HAP-1 (cell line): ENCODE measurements around the gene EFCAB11.
A peak's percentile ranks its signal among the peaks of the same experiment; 100 is the strongest.

Source experiments
- DNase-seq, 2 experiments: peaks; one replicate each; pipeline ENCODE4 v3.0.0-alpha.2; 2016 to 2020; ENCODE audit warnings: low spot score in 2 of 2
- H3K27me3 ChIP-seq: fragments of 250-450 bp; sonication (Bioruptor Pico); 2 replicates; pipeline ENCODE4 v1.5.1; 2020; ENCODE audit warnings: low read depth, mild to moderate bottlenecking, moderate library complexity
- H3K36me3 ChIP-seq: fragments of 250-450 bp; sonication (Bioruptor Pico); replicated peaks from 2 replicates; pipeline ENCODE4 v1.5.1; 2020; ENCODE audit warnings: mild to moderate bottlenecking
- H3K4me1 ChIP-seq: fragments of 250-450 bp; sonication (Bioruptor Pico); 2 replicates; pipeline ENCODE4 v1.5.1; 2020; ENCODE audit warnings: mild to moderate bottlenecking
- H3K4me3 ChIP-seq: fragments of 250-450 bp; sonication (Bioruptor Pico); 2 replicates; pipeline ENCODE4 v1.5.1; 2020; ENCODE audit warnings: mild to moderate bottlenecking, moderate library complexity
- H3K9me3 ChIP-seq: fragments of 250-450 bp; sonication (Bioruptor Pico); 2 replicates; pipeline ENCODE4 v1.5.1; 2020; ENCODE audit warnings: mild to moderate bottlenecking, moderate library complexity
- in situ Hi-C: fragments of 300-500 bp; cut with MboI; formaldehyde crosslinking; loops from 3 replicates; pipeline ENCODE4 v1.14.3; 2020; ENCODE audit warnings: low sequenced_read_pairs, inconsistent platforms, mixed read lengths

Gene EFCAB11

GRCh38 chr14:89912667-89913211, 41.8 kb downstream of the EFCAB11 start:
- no peaks in the 10 kb centered on the region for H3K36me3 ChIP-seq
- H3K27me3 ChIP-seq = no peaks in the 10 kb centered on the region
- in situ Hi-C loops = loop anchor here (5.0 to 25.0 kb wide), 4 partner anchors 288 to 870 kb away; partner anchors contain the start of gene FOXN3
- no peaks in the 10 kb centered on the region for H3K9me3 ChIP-seq
- DNase-seq = peak; percentile 66 to 95
- H3K4me1 ChIP-seq = peaks cover 28% of the 10 kb centered on the region
- H3K4me3 ChIP-seq = no peak overlapping the region

- Histone ChIP-seq H3K4me1 (peaks cover 28% of the 10 kb centered on the region), H3K27me3 (no peaks in the 10 kb centered on the region), H3K4me3 (no peak overlapping the region), H3K9me3 (no peaks in the 10 kb centered on the region), H3K36me3 (no peaks in the 10 kb centered on the region)
- in situ Hi-C loops = loop anchor here (5.0 to 25.0 kb wide), 4 partner anchors 287 to 870 kb away; partner anchors contain the start of gene FOXN3
- DNase-seq = no peak
Measured at GRCh38 chr14:89912221-89912620, 42.3 kb downstream of the EFCAB11 start.

DNA sequence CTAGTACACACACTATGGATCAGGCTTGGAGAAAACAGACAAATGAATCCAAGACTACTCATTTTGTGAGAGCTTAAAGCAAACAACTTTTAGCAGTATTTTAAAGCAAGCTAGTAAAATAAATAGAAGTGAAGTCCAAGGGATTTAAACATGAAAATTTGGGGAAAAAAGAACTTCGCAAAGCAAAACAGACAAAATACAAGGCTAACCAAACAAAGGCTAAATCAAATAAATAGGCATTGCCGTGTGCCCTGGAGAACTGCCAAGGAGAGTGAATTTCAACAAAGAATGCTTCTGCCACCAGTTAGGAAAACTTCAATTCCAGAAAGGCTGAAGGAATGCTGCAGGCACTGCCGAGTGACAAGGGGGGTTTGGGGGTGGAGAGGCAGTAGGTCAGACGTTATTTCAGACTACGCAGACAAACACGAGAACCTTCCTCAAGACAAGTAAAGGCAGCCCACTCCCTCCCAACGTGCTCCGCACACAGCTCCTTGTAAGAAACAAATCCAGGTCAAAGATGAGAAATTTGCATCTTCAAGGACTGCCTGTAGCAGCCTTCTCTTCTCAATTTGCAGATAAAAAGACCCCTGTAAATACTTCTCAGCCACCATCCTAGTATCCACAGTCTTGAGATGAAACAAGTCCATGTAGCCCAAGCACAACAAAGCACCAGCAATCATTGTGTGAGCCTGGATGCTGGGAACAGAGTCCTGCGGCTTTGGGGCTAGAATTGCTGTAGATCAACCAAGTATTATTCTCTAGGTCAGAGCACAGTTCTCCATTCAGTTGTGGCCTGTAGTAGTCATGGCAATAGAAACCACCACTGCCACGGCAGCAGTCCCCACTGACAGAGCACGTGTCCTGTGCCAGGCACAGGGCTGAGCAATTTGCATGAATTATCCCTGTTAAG, 43.3 kb downstream of the EFCAB11 start:
- Histone ChIP-seq H3K36me3 (no peaks in the 10 kb centered on the region), H3K27me3 (no peaks in the 10 kb centered on the region), H3K4me3 (no peak overlapping the region), H3K9me3 (no peaks in the 10 kb centered on the region), H3K4me1 (peaks cover 28% of the 10 kb centered on the region)
- in situ Hi-C loops = loop anchor here (5.0 to 25.0 kb wide), 4 partner anchors 286 to 869 kb away; partner anchors contain the start of gene FOXN3
- DNase-seq = peak; percentile 70 to 77

DNA sequence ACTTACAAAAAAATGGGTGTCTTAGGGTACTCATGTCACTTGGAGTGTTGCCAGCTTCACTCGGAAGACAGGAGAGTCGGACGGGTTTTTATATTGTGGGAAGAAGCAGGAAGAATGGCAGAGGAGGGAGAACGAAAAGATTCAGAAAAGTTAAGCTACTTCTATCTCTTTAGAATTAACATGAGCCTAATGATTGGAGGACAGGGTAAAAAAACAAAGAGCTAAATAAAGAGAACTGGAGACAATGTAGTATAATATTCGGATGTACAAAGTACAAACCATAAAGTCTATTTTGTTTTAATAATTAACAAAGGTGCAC, 43.9 kb downstream of the EFCAB11 start:
- in situ Hi-C loops = loop anchor here (5.0 to 25.0 kb wide), 4 partner anchors 286 to 868 kb away; partner anchors contain the start of gene FOXN3
- peaks cover 28% of the 10 kb centered on the region for H3K4me1 ChIP-seq

GRCh38 chr14:89909586-89909985, 44.9 kb downstream of the EFCAB11 start:
- no peak for DNase-seq
- H3K36me3 ChIP-seq = no peaks in the 10 kb centered on the region
- peaks cover 28% of the 10 kb centered on the region for H3K4me1 ChIP-seq
- H3K4me3 ChIP-seq = no peak overlapping the region
- H3K27me3 ChIP-seq = no peaks in the 10 kb centered on the region
- in situ Hi-C loops = loop anchor here (25.0 kb wide), 2 partner anchors 497 to 722 kb away; partner anchors contain the start of gene FOXN3
- H3K9me3 ChIP-seq = no peaks in the 10 kb centered on the region

More for the DNA sequence above, 43.9 kb downstream of the EFCAB11 start:
- no peak for DNase-seq
- Histone ChIP-seq H3K27me3 (no peaks in the 10 kb centered on the region), H3K36me3 (no peaks in the 10 kb centered on the region), H3K4me3 (no peak overlapping the region), H3K9me3 (no peaks in the 10 kb centered on the region)

- Histone ChIP-seq H3K4me1 (peaks cover 28% of the 10 kb centered on the region), H3K36me3 (no peaks in the 10 kb centered on the region), H3K27me3 (no peaks in the 10 kb centered on the region), H3K4me3 (no peak overlapping the region), H3K9me3 (no peaks in the 10 kb centered on the region)
- no peak for DNase-seq
- in situ Hi-C loops = loop anchor here (25.0 kb wide), 2 partner anchors 497 to 722 kb away; partner anchors contain the start of gene FOXN3
Measured at GRCh38 chr14:89908712-89909450, 45.6 kb downstream of the EFCAB11 start.

DNA sequence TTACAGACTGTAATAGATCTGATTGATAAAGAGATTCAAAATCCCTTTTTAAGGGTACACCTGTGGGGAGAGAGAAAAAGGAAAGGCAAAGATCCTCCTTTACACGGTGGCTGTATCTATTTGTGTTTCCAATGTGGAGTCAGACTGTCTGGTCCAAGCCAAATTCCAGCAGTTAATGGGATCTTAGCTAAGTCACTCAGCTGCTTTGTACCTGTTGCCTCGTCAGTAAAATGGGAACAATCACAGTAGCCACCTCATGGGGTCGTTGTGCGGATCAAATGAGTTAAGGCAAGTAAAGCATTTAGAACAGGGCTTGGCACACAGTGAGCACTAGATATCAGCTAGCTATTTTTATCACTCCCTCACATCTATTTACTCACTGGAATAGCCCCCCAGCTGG, 46.9 kb downstream of the EFCAB11 start:
- Histone ChIP-seq H3K27me3 (no peaks in the 10 kb centered on the region), H3K4me3 (no peak overlapping the region), H3K36me3 (no peaks in the 10 kb centered on the region), H3K9me3 (no peaks in the 10 kb centered on the region), H3K4me1 (peaks cover 22% of the 10 kb centered on the region)
- DNase-seq = no peak
- in situ Hi-C loops = loop anchor here (25.0 kb wide), 2 partner anchors 495 to 720 kb away; partner anchors contain the start of gene FOXN3

DNA sequence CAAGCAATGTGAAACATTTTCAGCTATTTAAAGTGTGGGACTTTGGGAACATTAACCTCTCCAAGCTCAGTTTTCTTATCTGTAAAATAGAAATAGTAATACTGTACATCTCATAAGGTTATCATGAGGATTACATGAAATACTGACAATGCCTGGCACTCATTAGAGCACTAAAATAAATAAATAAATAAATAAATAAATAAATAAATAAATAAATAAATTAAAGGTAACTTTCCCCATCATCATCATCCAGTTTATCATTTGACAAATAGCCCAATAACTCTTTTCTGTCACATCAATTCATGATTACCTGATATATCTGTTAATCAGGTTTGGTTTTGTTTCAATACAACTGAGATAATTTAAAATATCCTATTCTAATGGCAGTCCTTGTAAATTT, 48.5 kb downstream of the EFCAB11 start:
- in situ Hi-C loops = loop anchor here (25.0 kb wide), 2 partner anchors 494 to 719 kb away; partner anchors contain the start of gene FOXN3
- H3K36me3 ChIP-seq = no peaks in the 10 kb centered on the region
- peaks cover 6% of the 10 kb centered on the region for H3K4me1 ChIP-seq
- no peaks in the 10 kb centered on the region for H3K27me3 ChIP-seq
- H3K4me3 ChIP-seq = no peak overlapping the region
- DNase-seq = no peak
- no peaks in the 10 kb centered on the region for H3K9me3 ChIP-seq

- in situ Hi-C loops = loop anchor here (25.0 kb wide), 2 partner anchors 491 to 716 kb away; partner anchors contain the start of gene FOXN3
- H3K4me1 ChIP-seq = no peaks in the 10 kb centered on the region; the same call in none of the 2 replicates
- no peaks in the 10 kb centered on the region for H3K9me3 ChIP-seq
- no peaks in the 10 kb centered on the region for H3K27me3 ChIP-seq
- H3K36me3 ChIP-seq = no peaks in the 10 kb centered on the region
- no peak overlapping the region for H3K4me3 ChIP-seq
- no peak for DNase-seq
Measured at GRCh38 chr14:89903340-89903952, 51.1 kb downstream of the EFCAB11 start.

- Histone ChIP-seq H3K4me3 (no peak overlapping the region), H3K36me3 (no peaks in the 10 kb centered on the region), H3K9me3 (no peaks in the 10 kb centered on the region), H3K4me1 (no peaks in the 10 kb centered on the region; the same call in none of the 2 replicates), H3K27me3 (no peaks in the 10 kb centered on the region)
- in situ Hi-C loops = loop anchor here (25.0 kb wide), 2 partner anchors 491 to 716 kb away; partner anchors contain the start of gene FOXN3
- no peak for DNase-seq
Measured at GRCh38 chr14:89902881-89903280, 51.6 kb downstream of the EFCAB11 start.

DNA sequence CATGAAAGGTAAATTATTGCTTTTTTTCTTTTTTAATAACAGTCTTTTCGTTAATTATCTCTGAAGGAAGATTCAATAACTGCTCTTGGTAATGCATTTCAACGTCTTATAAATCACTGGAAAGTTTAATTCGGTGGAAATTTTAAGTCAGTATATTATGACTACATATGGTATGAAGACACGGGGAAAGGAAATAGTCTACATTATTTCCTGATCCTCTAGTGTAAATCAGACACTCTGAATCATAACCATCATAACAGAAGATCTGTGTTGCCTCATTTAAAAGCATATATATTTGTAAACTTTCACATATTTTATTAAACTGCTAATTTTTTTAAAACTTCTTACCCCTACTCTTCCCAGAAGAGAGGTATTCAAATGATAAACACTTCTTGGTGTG, 53.7 kb downstream of the EFCAB11 start:
- no peak for DNase-seq
- H3K36me3 ChIP-seq = no peaks in the 10 kb centered on the region
- in situ Hi-C loops = loop anchor here (25.0 kb wide), 2 partner anchors 489 to 714 kb away; partner anchors contain the start of gene FOXN3

GRCh38 chr14:89899917-89900663, 54.4 kb downstream of the EFCAB11 start:
- no peaks in the 10 kb centered on the region; the same call in none of the 2 replicates for H3K4me1 ChIP-seq
- H3K27me3 ChIP-seq = no peaks in the 10 kb centered on the region
- in situ Hi-C loops = loop anchor here (25.0 kb wide), 2 partner anchors 488 to 713 kb away; partner anchors contain the start of gene FOXN3
- DNase-seq = peak; percentile 23 to 32
- no peak overlapping the region for H3K4me3 ChIP-seq
- no peaks in the 10 kb centered on the region for H3K9me3 ChIP-seq
- no peaks in the 10 kb centered on the region for H3K36me3 ChIP-seq

More for the DNA sequence above, 53.7 kb downstream of the EFCAB11 start:
- Histone ChIP-seq H3K27me3 (no peaks in the 10 kb centered on the region), H3K4me3 (no peak overlapping the region), H3K4me1 (no peaks in the 10 kb centered on the region; the same call in none of the 2 replicates), H3K9me3 (no peaks in the 10 kb centered on the region)
